ENCODE data around the gene UTP25. TPM values are rescaled to one million over a fixed set of nuclear protein-coding genes. Genes with fewer than 3 reads are reported as not detected.

UTP25 gene
- total and polyA plus RNA-seq, 2 experiments from 2014 or later: 3.6 to 8.9 TPM

- no peaks in the 10 kb centered on the region for H3K79me2 ChIP-seq (replicated peaks; ENCODE audit: insufficient read depth)
- H3K27me3 Mint-ChIP-seq (ENCODE audit: insufficient read depth, low read depth, poor library complexity): no peaks in the 10 kb centered on the region
- DNase-seq (ENCODE audit: low spot score) (no peak), ATAC-seq (no peak)
- H3K27ac ChIP-seq (ENCODE audit: low read depth): no peak overlapping the region
- no peak overlapping the region for H3K4me3 Mint-ChIP-seq
- no peaks in the 10 kb centered on the region for H3K4me1 Mint-ChIP-seq
- no peaks in the 10 kb centered on the region for H3K27me3 ChIP-seq (ENCODE audit: insufficient read depth)
- no peaks in the 10 kb centered on the region for H3K9me2 ChIP-seq (ENCODE audit: insufficient read depth)
- H3K9me3 Mint-ChIP-seq: peaks cover 3% of the 10 kb centered on the region; the same call in 1 of the 3 replicates
- no peak overlapping the region for H2AFZ ChIP-seq
- H3F3A ChIP-seq (replicated peaks; ENCODE audit: low read depth): no peaks in the 10 kb centered on the region
- TF ChIP-seq ZNF114 (CRISPR knock-in tag; IDR thresholded peaks at IDR 0.05): no peak
- no peak for TF ChIP-seq NANOG (IDR thresholded peaks at IDR 0.05; ENCODE audit: borderline replicate concordance)
- TF ChIP-seq ZNF462 (CRISPR knock-in tag; IDR thresholded peaks at IDR 0.05): no peak
- no peak for TF ChIP-seq ZNF331 (CRISPR knock-in tag; IDR thresholded peaks at IDR 0.05; ENCODE audit: low read depth)
- TF ChIP-seq STAT1 (IDR thresholded peaks at IDR 0.05; ENCODE audit: unreplicated experiment): no peak
- no peak for TF ChIP-seq POLR2AphosphoS5 (IDR thresholded peaks at IDR 0.05; ENCODE audit: low read depth)
- no peak for TF ChIP-seq EZH2 (IDR thresholded peaks at IDR 0.05; ENCODE audit: low read depth, unreplicated experiment)
- H3K4me1 ChIP-seq (ENCODE audit: insufficient read depth): no peaks in the 10 kb centered on the region
- H3K4me2 ChIP-seq: no peak overlapping the region
- no peaks in the 10 kb centered on the region for H4K20me1 ChIP-seq (replicated peaks; ENCODE audit: insufficient read depth)
- H3K36me3 ChIP-seq (ENCODE audit: insufficient read depth): peaks cover 9% of the 10 kb centered on the region; the same call in 1 of the 2 replicates
- no peak overlapping the region for H3K4me3 ChIP-seq
- no peak overlapping the region for H3K27ac Mint-ChIP-seq
- peaks cover 36% of the 10 kb centered on the region; the same call in 2 of the 3 replicates for H3K36me3 Mint-ChIP-seq (ENCODE audit: low read depth)
These were observed 26.4 kb downstream of the UTP25 start for GRCh38 chr1:209854196-209854595.

DNA sequence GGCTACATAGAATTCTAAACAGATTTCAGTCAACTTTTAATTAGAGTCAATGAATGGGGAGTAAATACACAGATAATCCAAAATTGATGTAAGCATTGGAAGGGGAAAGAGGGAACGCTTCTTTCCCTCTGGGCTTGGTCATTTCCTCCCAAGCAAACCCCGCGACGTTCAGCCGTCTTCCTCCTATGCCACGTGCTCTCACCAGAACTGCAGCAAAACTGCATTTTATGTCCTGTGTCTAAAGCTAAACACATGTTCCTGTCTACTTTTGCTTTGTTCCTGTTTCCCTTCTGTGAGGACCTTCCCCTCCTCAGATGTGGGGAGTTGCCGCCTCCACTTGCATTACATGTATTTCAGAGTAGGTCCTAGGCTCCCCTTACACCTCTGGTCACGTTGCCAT lies 27.2 kb downstream of the UTP25 start:
- Histone ChIP-seq H3K36me3 (ENCODE audit: insufficient read depth) (peaks cover 9% of the 10 kb centered on the region; the same call in 1 of the 2 replicates), H3K79me2 (replicated peaks; ENCODE audit: insufficient read depth) (no peaks in the 10 kb centered on the region), H3K27ac (ENCODE audit: low read depth) (no peak overlapping the region), H2AFZ (no peak overlapping the region), H4K20me1 (replicated peaks; ENCODE audit: insufficient read depth) (no peaks in the 10 kb centered on the region), H3K4me3 (no peak overlapping the region), H3K4me2 (no peak overlapping the region), H3K27me3 (ENCODE audit: insufficient read depth) (no peaks in the 10 kb centered on the region), H3K9me2 (ENCODE audit: insufficient read depth) (no peaks in the 10 kb centered on the region), H3K4me1 (ENCODE audit: insufficient read depth) (no peaks in the 10 kb centered on the region), H3F3A (replicated peaks; ENCODE audit: low read depth) (no peaks in the 10 kb centered on the region)
- H3K36me3 Mint-ChIP-seq (ENCODE audit: low read depth): peaks cover 36% of the 10 kb centered on the region; the same call in 2 of the 3 replicates
- no peaks in the 10 kb centered on the region for H3K27me3 Mint-ChIP-seq (ENCODE audit: insufficient read depth, low read depth, poor library complexity)
- H3K4me1 Mint-ChIP-seq: no peaks in the 10 kb centered on the region
- H3K4me3 Mint-ChIP-seq: no peak overlapping the region
- no peak overlapping the region for H3K27ac Mint-ChIP-seq
- no peak for ATAC-seq
- peaks cover 3% of the 10 kb centered on the region; the same call in 1 of the 3 replicates for H3K9me3 Mint-ChIP-seq
- DNase-seq (ENCODE audit: low spot score): no peak
- TF ChIP-seq NANOG (IDR thresholded peaks at IDR 0.05; ENCODE audit: borderline replicate concordance) (no peak), ZNF462 (CRISPR knock-in tag; IDR thresholded peaks at IDR 0.05) (no peak)
